GM19463 (cell line): ENCODE data around the gene MRNIP.
"Not testable (repeated sequence)": the region's sequence is repeated elsewhere in the genome, so short reads cannot be mapped to it uniquely, and the experiment has no call there.

ENCODE experiments used
- ATAC-seq: cut with Tn5 transposase; IDR thresholded peaks from one replicate; pipeline ENCODE4 v1.9.1; 2021; ENCODE audit warnings: mild to moderate bottlenecking, moderate library complexity; ENCODE audit not compliant: unreplicated experiment

MRNIP gene

GRCh38 chr5:179840766-179841165 is 17.9 kb downstream of the MRNIP start:
- no peak for ATAC-seq

GRCh38 chr5:179840321-179840720 is 18.3 kb downstream of the MRNIP start:
- ATAC-seq, result no peak

GRCh38 chr5:179839328-179840256 is 19.0 kb downstream of the MRNIP start:
- no peak for ATAC-seq

GRCh38 chr5:179837076-179838011 is 21.3 kb downstream of the MRNIP start:
- no peak for ATAC-seq

GRCh38 chr5:179836225-179837019 is 22.2 kb downstream of the MRNIP start:
- peak; percentile 66 for ATAC-seq

GRCh38 chr5:179834871-179835270 is 23.7 kb downstream of the MRNIP start:
- not testable (repeated sequence) for ATAC-seq

GRCh38 chr5:179834120-179834519 is 24.5 kb downstream of the MRNIP start:
- no peak for ATAC-seq

GRCh38 chr5:179833709-179834070 is 24.9 kb downstream of the MRNIP start:
- ATAC-seq, result no peak

GRCh38 chr5:179833056-179833708 is 25.4 kb downstream of the MRNIP start:
- no peak for ATAC-seq

- ATAC-seq, result no peak
Measured at GRCh38 chr5:179832039-179832745, 26.4 kb downstream of the MRNIP start.

GRCh38 chr5:179830818-179831468 is 27.7 kb downstream of the MRNIP start:
- ATAC-seq, result no peak

GRCh38 chr5:179829732-179830435 is 28.7 kb downstream of the MRNIP start:
- no peak for ATAC-seq

GRCh38 chr5:179828756-179829421 is 29.7 kb downstream of the MRNIP start:
- no peak for ATAC-seq

GRCh38 chr5:179827680-179828079 is 30.9 kb downstream of the MRNIP start:
- ATAC-seq, result no peak

- no peak for ATAC-seq
Measured at GRCh38 chr5:179825655-179826182, 32.9 kb downstream of the MRNIP start.

GRCh38 chr5:179824745-179825112 is 33.9 kb downstream of the MRNIP start:
- ATAC-seq, result no peak

- ATAC-seq, result no peak
Measured at GRCh38 chr5:179823937-179824744, 34.5 kb downstream of the MRNIP start.
